Ishikawa (cell line): Measurements from ENCODE around the gene SMARCD3.

Experiments
- CEBPB ChIP-seq: IDR thresholded peaks from 2 replicates; pipeline ENCODE4 v1.6.1; 2012
- CREB1 ChIP-seq: IDR thresholded peaks from 2 replicates; pipeline ENCODE4 v1.6.1; 2012; ENCODE audit warnings: low read depth
- EP300 ChIP-seq: IDR thresholded peaks from 2 replicates; pipeline ENCODE4 v1.6.1; 2012; ENCODE audit warnings: borderline replicate concordance
- FOXM1 ChIP-seq: IDR thresholded peaks from 2 replicates; pipeline ENCODE4 v1.6.1; 2012; ENCODE audit warnings: low read depth, borderline replicate concordance
- RAD21 ChIP-seq: IDR thresholded peaks from 2 replicates; pipeline ENCODE4 v1.6.1; 2012; ENCODE audit warnings: low read depth
- TAF1 ChIP-seq: IDR thresholded peaks from 2 replicates; pipeline ENCODE4 v1.6.1; 2012; ENCODE audit warnings: low read depth, mild to moderate bottlenecking
- TCF12 ChIP-seq: IDR thresholded peaks from 2 replicates; pipeline ENCODE4 v1.6.1; 2012; ENCODE audit warnings: low read depth
- TEAD4 ChIP-seq: IDR thresholded peaks from 2 replicates; pipeline ENCODE4 v1.6.1; 2012
- YY1 ChIP-seq: IDR thresholded peaks from 2 replicates; pipeline ENCODE4 v1.6.1; 2012; ENCODE audit warnings: low read depth
- ZBTB7A ChIP-seq: IDR thresholded peaks from 2 replicates; pipeline ENCODE4 v1.6.1; 2012; ENCODE audit warnings: low read depth
- TF ChIP-seq, protein P1 (sequence below): IDR thresholded peaks from 2 replicates; pipeline ENCODE4 v1.6.1; 2012; ENCODE audit warnings: low read depth, mild to moderate bottlenecking
- TF ChIP-seq, protein P2 (sequence below): IDR thresholded peaks from 2 replicates; pipeline ENCODE4 v1.6.1; 2012
- TF ChIP-seq, protein P3 (sequence below): IDR thresholded peaks from 2 replicates; pipeline ENCODE4 v1.6.1; 2012

DNA sequence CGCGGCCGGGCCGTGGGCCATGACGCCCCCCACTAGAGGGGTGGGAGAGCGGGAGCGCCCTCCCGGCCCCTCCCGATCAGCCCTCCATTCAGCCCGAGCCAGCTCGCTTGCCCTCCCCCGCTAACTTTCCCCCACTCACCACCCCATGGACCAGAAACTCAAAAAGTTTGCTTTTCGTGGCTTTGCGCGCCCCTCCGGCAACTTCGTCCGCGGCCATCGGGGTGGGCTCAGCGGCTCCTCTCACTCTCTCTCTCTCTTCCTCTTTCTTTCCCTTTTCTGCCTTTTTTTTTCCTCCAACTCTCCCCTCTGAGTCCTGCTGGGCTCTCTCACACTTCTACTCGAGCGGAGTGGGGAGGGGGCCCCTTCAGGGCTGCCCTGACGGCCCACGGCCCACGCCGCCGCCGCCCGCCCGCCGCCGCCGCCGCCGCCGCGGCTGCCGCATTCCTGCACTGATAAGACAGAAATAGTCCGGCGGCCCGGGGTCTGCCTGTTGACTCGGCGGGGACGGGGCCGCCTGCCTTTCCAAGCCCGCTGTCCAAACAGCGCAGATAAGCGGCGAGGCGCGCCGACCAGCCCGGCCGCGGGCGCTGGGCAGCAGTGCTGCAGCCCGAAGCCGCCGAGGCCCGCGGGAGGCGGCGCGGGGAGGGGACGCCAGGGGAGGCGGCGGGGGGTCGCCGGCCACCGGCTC lies at the start of gene SMARCD3:
- TF ChIP-seq, protein P1, sequence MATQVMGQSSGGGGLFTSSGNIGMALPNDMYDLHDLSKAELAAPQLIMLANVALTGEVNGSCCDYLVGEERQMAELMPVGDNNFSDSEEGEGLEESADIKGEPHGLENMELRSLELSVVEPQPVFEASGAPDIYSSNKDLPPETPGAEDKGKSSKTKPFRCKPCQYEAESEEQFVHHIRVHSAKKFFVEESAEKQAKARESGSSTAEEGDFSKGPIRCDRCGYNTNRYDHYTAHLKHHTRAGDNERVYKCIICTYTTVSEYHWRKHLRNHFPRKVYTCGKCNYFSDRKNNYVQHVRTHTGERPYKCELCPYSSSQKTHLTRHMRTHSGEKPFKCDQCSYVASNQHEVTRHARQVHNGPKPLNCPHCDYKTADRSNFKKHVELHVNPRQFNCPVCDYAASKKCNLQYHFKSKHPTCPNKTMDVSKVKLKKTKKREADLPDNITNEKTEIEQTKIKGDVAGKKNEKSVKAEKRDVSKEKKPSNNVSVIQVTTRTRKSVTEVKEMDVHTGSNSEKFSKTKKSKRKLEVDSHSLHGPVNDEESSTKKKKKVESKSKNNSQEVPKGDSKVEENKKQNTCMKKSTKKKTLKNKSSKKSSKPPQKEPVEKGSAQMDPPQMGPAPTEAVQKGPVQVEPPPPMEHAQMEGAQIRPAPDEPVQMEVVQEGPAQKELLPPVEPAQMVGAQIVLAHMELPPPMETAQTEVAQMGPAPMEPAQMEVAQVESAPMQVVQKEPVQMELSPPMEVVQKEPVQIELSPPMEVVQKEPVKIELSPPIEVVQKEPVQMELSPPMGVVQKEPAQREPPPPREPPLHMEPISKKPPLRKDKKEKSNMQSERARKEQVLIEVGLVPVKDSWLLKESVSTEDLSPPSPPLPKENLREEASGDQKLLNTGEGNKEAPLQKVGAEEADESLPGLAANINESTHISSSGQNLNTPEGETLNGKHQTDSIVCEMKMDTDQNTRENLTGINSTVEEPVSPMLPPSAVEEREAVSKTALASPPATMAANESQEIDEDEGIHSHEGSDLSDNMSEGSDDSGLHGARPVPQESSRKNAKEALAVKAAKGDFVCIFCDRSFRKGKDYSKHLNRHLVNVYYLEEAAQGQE, result no peak
- TF ChIP-seq EP300 (no peak), ZBTB7A (peak; percentile 24; the same call in 1 of the 2 replicates), CEBPB (no peak), TCF12 (no peak), CREB1 (no peak), TAF1 (no peak), RAD21 (no peak), YY1 (no peak), FOXM1 (no peak), TEAD4 (no peak; the same call in 1 of the 2 replicates)
- TF ChIP-seq, protein P2, sequence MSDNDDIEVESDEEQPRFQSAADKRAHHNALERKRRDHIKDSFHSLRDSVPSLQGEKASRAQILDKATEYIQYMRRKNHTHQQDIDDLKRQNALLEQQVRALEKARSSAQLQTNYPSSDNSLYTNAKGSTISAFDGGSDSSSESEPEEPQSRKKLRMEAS, result no peak
- TF ChIP-seq, protein P3, sequence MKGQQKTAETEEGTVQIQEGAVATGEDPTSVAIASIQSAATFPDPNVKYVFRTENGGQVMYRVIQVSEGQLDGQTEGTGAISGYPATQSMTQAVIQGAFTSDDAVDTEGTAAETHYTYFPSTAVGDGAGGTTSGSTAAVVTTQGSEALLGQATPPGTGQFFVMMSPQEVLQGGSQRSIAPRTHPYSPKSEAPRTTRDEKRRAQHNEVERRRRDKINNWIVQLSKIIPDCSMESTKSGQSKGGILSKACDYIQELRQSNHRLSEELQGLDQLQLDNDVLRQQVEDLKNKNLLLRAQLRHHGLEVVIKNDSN, result no peak
